ENCODE data around the gene VTCN1.

Gene VTCN1

DNA sequence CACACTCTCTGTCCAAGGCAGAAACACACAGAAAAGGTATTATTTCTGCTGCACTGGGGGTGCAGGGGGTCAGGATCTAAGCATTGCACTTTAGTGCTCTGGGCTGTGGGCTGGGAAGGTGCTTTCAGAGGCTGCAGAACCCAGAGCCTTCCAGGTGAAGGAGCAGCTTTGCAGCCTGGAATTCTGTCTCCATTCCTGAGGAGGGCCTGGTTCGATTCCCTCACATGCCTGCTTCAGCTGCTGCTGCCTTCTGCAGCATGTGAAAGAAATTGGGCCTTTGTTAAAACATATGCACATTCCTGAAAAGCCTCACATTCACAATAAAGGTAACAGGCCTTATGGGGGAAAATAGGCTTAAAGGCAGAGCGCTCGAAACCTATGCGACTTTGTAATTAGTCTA is 35.9 kb downstream of the VTCN1 start:
- no peak for DNase-seq (ENCODE audit: low read depth, low spot score)
- TF ChIP-seq, protein P1, sequence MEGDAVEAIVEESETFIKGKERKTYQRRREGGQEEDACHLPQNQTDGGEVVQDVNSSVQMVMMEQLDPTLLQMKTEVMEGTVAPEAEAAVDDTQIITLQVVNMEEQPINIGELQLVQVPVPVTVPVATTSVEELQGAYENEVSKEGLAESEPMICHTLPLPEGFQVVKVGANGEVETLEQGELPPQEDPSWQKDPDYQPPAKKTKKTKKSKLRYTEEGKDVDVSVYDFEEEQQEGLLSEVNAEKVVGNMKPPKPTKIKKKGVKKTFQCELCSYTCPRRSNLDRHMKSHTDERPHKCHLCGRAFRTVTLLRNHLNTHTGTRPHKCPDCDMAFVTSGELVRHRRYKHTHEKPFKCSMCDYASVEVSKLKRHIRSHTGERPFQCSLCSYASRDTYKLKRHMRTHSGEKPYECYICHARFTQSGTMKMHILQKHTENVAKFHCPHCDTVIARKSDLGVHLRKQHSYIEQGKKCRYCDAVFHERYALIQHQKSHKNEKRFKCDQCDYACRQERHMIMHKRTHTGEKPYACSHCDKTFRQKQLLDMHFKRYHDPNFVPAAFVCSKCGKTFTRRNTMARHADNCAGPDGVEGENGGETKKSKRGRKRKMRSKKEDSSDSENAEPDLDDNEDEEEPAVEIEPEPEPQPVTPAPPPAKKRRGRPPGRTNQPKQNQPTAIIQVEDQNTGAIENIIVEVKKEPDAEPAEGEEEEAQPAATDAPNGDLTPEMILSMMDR (IDR thresholded peaks at IDR 0.05; ENCODE audit: low read depth, low read length) = no peak
- in situ Hi-C loops (cut with HindIII; ENCODE audit: low sequenced_read_pairs) = no loop called here
- no peak overlapping the region for H3K4me3 ChIP-seq (ENCODE audit: low read depth, low read length)

DNA sequence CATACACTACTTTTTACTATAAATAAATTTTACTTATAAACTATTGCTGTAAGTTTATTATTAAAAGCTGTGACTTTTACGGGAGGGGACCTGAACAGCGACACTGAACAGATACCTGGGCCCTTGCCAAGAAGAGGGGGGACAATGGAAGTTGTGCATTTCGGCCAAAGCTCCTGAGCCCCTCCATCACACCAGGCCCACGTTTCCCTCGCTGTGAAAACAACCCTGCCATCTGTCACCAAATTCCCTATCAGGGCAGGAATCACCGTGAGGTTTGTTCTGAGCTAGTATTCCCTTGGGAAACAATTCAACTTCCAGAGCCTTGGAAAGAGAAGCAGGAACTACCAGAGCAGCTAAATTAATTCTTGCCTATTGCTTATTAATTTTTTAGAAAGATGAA is 37.0 kb downstream of the VTCN1 start:
- no peak overlapping the region for H3K4me3 ChIP-seq (ENCODE audit: low read depth, low read length)
- no peak for DNase-seq (ENCODE audit: low read depth, low spot score)
- in situ Hi-C loops (cut with HindIII; ENCODE audit: low sequenced_read_pairs) = no loop called here
- TF ChIP-seq, protein P1 (IDR thresholded peaks at IDR 0.05; ENCODE audit: low read depth, low read length) = no peak

DNA sequence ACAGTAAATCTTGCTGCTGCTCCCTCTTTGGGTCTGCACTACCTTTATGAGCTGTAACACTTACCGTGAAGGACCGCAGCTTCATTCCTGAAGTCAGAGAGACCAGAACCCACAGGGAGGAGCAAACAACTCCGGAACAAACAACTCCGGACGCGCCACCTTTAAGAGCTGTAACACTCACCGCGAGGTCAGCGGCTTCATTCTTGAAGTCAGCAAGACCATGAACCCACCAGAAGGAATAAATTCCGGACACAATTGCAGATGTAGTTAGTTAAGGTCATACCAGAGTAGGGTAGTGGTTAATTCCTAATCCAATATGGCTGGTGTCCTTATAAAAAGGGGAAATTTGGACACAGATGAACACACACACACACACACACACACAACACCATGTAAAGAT is 37.7 kb downstream of the VTCN1 start:
- in situ Hi-C loops (cut with HindIII; ENCODE audit: low sequenced_read_pairs) = no loop called here
- TF ChIP-seq, protein P1 (IDR thresholded peaks at IDR 0.05; ENCODE audit: low read depth, low read length) = no peak
- H3K4me3 ChIP-seq (ENCODE audit: low read depth, low read length) = no peak overlapping the region
- no peak for DNase-seq (ENCODE audit: low read depth, low spot score)

DNA sequence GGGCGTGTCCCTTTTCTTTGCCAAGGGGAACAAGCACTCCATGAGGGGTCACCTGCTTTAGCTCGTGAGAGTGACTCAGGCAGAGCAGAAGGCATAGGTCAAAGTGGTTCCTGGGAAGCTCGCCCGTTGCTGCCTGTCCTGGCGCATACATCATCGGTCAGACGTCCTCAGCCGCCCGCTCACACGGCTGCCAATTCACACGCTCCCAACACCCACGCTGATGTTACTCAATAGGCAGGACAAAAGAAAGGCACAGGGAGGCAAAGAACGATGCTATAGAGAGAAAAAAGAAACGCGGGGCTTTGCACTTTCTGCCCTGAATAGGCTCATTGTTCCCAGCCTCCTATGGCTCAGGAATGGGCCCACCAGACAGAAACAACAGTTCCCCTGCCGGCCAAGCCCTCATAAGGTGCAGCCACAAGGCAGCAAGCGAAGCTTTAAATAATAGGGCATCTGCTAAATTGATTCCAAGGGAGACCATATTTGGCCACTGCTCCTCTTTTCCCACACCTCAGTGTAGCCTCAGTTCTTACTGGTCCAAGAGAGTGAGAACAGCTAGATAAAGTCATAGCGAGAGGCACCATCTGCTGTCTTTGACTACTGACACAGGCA is 38.7 kb downstream of the VTCN1 start:
- in situ Hi-C loops (cut with HindIII; ENCODE audit: low sequenced_read_pairs) = no loop called here
- H3K4me3 ChIP-seq (ENCODE audit: low read depth, low read length) = no peak overlapping the region
- TF ChIP-seq, protein P1 (IDR thresholded peaks at IDR 0.05; ENCODE audit: low read depth, low read length) = no peak
- DNase-seq (ENCODE audit: low read depth, low spot score) = peak; percentile 66

DNA sequence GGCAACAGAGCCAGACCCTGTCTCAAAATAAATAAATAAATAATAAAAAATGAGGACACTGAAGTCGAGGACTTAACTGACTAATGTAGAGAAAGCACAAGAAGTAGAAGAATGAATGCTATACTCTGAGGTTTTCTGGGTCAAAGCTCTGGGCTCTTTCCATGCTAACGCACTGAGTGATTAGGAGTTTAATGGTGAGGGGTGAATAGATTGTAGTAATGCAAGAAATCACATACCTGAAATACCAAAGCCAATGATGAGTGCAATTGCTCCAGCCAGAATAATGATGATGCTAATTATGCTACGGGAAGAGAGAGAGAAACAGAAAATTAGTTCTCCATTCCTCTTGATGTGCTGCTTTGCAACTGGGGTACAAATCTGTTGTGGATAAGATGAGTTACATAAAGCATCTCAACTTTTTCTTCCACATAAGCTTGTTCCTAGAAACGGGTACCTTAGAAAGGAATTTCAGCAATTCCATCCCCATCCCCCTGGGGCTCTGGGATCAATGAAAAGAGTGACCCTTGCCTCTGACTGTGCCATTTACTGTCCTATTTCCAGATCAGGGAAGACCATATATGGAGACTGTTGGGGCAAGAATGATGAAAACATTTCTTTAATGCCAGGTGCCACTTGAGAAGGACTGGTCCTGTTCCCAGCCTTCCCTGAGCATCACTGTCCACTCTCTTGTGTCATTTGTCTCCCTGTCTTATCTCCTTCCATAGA is 40.7 kb downstream of the VTCN1 start:
- H3K4me3 ChIP-seq (ENCODE audit: low read depth, low read length) = no peak overlapping the region
- no peak for DNase-seq (ENCODE audit: low read depth, low spot score)
- in situ Hi-C loops (cut with HindIII; ENCODE audit: low sequenced_read_pairs) = no loop called here
- TF ChIP-seq, protein P1 (IDR thresholded peaks at IDR 0.05; ENCODE audit: low read depth, low read length) = no peak

DNA sequence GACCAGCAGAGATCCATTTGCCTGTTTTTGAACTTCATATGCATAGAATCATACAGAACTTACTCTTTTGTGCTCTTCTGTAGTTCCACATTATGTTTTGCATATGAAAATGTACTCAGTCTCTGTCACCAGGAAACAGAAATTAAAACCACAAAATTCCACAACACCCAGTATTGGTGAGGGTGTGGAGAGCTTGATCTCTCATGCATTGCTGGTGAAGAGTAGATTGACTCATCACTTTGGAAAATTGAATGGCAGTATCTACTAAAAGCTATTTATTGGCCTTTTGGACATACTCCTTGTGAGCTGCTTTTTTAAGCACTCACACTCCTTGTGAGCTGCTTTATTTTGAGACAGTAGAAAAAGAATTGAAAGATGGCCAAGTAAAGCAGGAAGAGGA is 43.3 kb downstream of the VTCN1 start:
- in situ Hi-C loops (cut with HindIII; ENCODE audit: low sequenced_read_pairs) = no loop called here
- TF ChIP-seq, protein P1 (IDR thresholded peaks at IDR 0.05; ENCODE audit: low read depth, low read length) = no peak
- no peak for DNase-seq (ENCODE audit: low read depth, low spot score)

More for the DNA sequence above, 43.3 kb downstream of the VTCN1 start:
- H3K4me3 ChIP-seq (ENCODE audit: low read depth, low read length) = no peak overlapping the region
